RWPE1 (cell line): Measurements from ENCODE around the gene RNASEH2A.

Experiments
- CTCF ChIA-PET: fragments of 350-600 bp; sonication (Branson Sonifier 250); formaldehyde crosslinking; extraction: SDS; loops from one replicate; lab custom pipeline; 2021; lab: Yijun Ruan, JAX
- POLR2A ChIA-PET: fragments of 400-600 bp; formaldehyde crosslinking; extraction: SDS; loops from one replicate; lab custom pipeline; 2020; ENCODE audit warnings: antibody characterized with exemption; ENCODE audit not compliant: low non-redundant PET; lab: Yijun Ruan, JAX
- DNase-seq: peaks from one replicate; pipeline ENCODE4 v3.0.0; 2012; ENCODE audit warnings: low spot score
- H3K27ac ChIP-seq: fragments of 450-650 bp; 2 replicates; pipeline ENCODE4 v1.5.1; 2017
- TF ChIP-seq, protein P1 (sequence below): fragments of 450-650 bp; conservative IDR thresholded peaks from 2 replicates; pipeline ENCODE4 v1.5.1; 2017; ENCODE audit warnings: low read depth, mild to moderate bottlenecking

RNASEH2A gene

DNA sequence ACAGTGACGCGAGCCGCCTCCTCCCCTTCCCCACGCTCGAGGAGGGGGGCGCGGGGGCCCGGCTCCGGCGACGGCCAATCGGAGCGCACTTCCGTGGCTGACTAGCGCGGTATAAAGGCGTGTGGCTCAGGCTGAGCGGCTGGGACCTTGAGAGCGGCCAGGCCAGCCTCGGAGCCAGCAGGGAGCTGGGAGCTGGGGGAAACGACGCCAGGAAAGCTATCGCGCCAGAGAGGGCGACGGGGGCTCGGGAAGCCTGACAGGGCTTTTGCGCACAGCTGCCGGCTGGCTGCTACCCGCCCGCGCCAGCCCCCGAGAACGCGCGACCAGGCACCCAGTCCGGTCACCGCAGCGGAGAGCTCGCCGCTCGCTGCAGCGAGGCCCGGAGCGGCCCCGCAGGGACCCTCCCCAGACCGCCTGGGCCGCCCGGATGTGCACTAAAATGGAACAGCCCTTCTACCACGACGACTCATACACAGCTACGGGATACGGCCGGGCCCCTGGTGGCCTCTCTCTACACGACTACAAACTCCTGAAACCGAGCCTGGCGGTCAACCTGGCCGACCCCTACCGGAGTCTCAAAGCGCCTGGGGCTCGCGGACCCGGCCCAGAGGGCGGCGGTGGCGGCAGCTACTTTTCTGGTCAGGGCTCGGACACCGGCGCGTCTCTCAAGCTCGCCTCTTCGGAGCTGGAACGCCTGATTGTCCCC lies 14.9 kb upstream of the RNASEH2A start, which contains the start of gene JUNB:
TSS of gene JUNB (plus strand) at position 142 of the 706 bp plus-strand sequence. CDS start at position 428, 286 bp downstream.
- POLR2A ChIA-PET, result interaction anchor here (0.6 to 7.3 kb wide), 5 partner anchors 9 to 123 kb away, joined by 3 to 120 read pairs (median 7); partner anchors contain the start of gene HOOK2

DNA sequence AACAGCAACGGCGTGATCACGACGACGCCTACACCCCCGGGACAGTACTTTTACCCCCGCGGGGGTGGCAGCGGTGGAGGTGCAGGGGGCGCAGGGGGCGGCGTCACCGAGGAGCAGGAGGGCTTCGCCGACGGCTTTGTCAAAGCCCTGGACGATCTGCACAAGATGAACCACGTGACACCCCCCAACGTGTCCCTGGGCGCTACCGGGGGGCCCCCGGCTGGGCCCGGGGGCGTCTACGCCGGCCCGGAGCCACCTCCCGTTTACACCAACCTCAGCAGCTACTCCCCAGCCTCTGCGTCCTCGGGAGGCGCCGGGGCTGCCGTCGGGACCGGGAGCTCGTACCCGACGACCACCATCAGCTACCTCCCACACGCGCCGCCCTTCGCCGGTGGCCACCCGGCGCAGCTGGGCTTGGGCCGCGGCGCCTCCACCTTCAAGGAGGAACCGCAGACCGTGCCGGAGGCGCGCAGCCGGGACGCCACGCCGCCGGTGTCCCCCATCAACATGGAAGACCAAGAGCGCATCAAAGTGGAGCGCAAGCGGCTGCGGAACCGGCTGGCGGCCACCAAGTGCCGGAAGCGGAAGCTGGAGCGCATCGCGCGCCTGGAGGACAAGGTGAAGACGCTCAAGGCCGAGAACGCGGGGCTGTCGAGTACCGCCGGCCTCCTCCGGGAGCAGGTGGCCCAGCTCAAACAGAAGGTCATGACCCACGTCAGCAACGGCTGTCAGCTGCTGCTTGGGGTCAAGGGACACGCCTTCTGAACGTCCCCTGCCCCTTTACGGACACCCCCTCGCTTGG lies 14.1 kb upstream of the RNASEH2A start:
- ChIA-PET CTCF (interaction anchor here (0.6 to 3.6 kb wide), 4 partner anchors 9 to 58 kb away, joined by 3 to 40 read pairs (median 7); partner anchors contain the start of gene TRIR), POLR2A (interaction anchor here (0.6 to 7.3 kb wide), 6 partner anchors 9 to 124 kb away, joined by 3 to 120 read pairs (median 11); partner anchors contain the start of gene HOOK2)
- TF ChIP-seq, protein P1, sequence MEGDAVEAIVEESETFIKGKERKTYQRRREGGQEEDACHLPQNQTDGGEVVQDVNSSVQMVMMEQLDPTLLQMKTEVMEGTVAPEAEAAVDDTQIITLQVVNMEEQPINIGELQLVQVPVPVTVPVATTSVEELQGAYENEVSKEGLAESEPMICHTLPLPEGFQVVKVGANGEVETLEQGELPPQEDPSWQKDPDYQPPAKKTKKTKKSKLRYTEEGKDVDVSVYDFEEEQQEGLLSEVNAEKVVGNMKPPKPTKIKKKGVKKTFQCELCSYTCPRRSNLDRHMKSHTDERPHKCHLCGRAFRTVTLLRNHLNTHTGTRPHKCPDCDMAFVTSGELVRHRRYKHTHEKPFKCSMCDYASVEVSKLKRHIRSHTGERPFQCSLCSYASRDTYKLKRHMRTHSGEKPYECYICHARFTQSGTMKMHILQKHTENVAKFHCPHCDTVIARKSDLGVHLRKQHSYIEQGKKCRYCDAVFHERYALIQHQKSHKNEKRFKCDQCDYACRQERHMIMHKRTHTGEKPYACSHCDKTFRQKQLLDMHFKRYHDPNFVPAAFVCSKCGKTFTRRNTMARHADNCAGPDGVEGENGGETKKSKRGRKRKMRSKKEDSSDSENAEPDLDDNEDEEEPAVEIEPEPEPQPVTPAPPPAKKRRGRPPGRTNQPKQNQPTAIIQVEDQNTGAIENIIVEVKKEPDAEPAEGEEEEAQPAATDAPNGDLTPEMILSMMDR, result no peak
- peak overlapping the region; percentile 100 for H3K27ac ChIP-seq
- DNase-seq, result no peak

More for the DNA sequence above, 14.9 kb upstream of the RNASEH2A start, which contains the start of gene JUNB:
- TF ChIP-seq, protein P1, result no peak
- CTCF ChIA-PET, result interaction anchor here (0.5 to 3.6 kb wide), 6 partner anchors 9 to 937 kb away, joined by 3 to 40 read pairs (median 6); no protein-coding TSS in a partner anchor
- DNase-seq, result peak; percentile 89
- H3K27ac ChIP-seq, result peak within 1 kb of the TSS; percentile 100

DNA sequence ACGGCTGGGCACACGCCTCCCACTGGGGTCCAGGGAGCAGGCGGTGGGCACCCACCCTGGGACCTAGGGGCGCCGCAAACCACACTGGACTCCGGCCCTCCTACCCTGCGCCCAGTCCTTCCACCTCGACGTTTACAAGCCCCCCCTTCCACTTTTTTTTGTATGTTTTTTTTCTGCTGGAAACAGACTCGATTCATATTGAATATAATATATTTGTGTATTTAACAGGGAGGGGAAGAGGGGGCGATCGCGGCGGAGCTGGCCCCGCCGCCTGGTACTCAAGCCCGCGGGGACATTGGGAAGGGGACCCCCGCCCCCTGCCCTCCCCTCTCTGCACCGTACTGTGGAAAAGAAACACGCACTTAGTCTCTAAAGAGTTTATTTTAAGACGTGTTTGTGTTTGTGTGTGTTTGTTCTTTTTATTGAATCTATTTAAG lies 13.5 kb upstream of the RNASEH2A start:
- ChIA-PET CTCF (interaction anchor here (0.6 to 3.6 kb wide), 5 partner anchors 10 to 129 kb away, joined by 3 to 40 read pairs (median 3); partner anchors contain the start of gene HOOK2), POLR2A (interaction anchor here (0.9 to 7.3 kb wide), 4 partner anchors 10 to 26 kb away, joined by 3 to 120 read pairs (median 11); partner anchors contain the start of gene HOOK2)
- H3K27ac ChIP-seq, result peak overlapping the region; percentile 100
- TF ChIP-seq, protein P1, result no peak
- DNase-seq, result no peak

DNA sequence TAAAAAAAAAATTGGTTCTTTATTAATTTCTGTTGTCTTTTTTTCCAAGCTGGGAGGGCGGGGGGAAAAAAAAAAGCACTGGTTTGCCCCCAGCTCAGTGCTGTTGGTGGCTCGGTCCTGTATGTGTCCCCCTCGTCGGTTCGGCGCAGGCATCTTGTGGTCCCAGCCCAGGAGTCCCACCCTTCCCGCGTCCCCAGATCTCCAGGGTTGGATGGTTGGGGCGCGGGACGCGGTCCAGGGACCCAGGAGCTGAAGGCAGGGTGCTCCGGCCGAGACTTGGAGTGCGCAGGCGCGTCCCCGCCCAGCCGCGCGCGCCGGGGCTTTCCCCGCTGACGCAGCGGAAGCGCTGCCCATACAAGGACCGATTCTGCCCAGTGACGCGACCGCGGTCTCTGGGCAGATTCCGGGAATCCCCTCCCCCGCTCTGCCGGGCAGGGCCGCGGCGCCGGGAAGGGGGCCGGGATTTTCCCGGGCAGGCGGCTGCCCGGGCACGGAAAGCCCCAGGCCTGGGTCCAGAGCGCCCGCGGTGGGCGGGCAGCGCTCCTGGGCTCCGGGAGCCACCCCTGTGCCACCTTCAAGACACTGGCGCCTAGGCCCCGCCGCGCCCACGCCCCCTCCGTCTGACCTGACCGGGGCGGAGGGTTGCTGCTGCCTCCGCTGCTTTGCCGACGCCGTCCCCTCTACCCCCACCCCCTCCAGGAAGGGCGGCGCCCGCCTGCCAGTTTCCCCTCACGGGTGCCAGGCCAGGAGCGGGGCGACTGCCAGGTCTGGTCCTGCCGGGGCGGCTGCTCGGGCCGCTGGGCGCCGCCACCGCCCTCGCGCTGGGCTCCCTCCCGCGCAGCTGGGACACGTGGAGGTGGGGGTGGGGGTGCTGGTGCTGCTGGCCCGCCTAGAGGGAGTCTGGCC lies 12.8 kb upstream of the RNASEH2A start:
- H3K27ac ChIP-seq, result peak overlapping the region; percentile 100
- TF ChIP-seq, protein P1, result no peak
- POLR2A ChIA-PET, result interaction anchor here (0.8 to 7.3 kb wide), 3 partner anchors 11 to 79 kb away, joined by 11 to 120 read pairs (median 15); partner anchors contain the start of gene HOOK2
- CTCF ChIA-PET, result interaction anchor here (0.6 to 3.6 kb wide), 7 partner anchors 11 to 162 kb away, joined by 3 to 40 read pairs (median 3); partner anchors contain the start of gene HOOK2
- peak; percentile 92 for DNase-seq

DNA sequence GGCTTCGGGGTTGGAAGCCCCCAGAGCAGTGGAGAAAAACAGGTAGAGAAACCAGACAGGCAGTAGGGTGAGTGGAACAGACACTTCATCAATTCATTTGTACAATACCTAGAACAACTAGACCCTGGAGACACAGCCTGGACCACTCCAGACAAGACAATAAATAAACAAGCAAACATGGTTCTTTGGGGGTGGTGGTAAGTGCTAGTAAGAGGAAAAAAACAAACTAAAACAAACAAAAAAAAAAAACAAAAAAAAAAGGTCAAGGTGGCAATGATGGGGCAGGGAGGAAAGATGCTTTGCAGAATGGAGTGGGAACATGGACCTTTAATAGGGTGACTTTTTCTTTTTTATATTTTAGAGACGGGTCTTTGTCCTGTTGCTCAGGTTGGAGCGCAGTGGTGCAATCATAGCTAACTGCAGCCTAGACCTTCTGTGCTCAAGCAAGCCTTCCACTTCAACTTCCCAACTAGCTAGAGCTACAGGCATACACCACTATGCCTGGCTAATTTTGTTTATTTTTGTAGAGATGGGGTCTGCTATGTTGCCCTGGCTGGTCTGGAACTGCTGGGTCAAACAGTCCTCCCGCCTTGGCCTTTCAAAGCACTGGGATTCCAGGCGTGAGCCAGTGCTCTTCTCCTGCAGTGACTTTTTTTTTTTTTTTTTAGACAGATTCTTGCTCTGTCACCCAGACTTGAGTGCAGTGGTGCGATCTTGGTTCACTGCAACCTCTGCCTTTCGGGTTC lies 12.0 kb upstream of the RNASEH2A start:
- ChIA-PET CTCF (interaction anchor here (0.6 to 3.2 kb wide), 4 partner anchors 17 to 161 kb away, joined by 3 to 36 read pairs (median 4); partner anchors contain the start of gene HOOK2), POLR2A (interaction anchor here (0.7 to 7.3 kb wide), 3 partner anchors 17 to 32 kb away, joined by 4 to 120 read pairs (median 9); partner anchors contain the start of gene HOOK2)
- peak overlapping the region; percentile 100 for H3K27ac ChIP-seq
- TF ChIP-seq, protein P1, result no peak
- no peak for DNase-seq
